GM18858 (cell line): ENCODE data around the gene PACRG.

Source experiments
- ATAC-seq: cut with Tn5 transposase; IDR thresholded peaks from one replicate; pipeline ENCODE4 v1.9.1; 2021; ENCODE audit not compliant: unreplicated experiment

PACRG gene

DNA sequence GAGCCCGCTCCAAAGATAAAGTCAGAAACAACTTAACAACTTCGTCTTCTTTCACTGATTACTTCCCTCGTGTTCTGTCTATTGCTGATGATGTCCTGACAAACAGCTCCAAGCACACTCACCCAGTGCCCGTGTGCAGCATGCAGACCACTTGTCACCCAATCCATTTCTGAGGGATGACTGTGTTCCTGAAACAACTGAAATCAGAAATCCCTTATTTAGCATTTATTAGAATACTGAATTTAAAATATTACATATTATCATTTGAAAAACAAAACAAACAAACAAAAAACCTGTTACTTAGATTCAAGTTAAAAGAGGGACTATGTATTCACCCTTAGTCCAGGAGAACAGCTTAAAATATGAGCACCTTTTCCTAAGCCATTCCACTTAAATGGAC is 463.0 kb downstream of the PACRG start:
- no peak for ATAC-seq

DNA sequence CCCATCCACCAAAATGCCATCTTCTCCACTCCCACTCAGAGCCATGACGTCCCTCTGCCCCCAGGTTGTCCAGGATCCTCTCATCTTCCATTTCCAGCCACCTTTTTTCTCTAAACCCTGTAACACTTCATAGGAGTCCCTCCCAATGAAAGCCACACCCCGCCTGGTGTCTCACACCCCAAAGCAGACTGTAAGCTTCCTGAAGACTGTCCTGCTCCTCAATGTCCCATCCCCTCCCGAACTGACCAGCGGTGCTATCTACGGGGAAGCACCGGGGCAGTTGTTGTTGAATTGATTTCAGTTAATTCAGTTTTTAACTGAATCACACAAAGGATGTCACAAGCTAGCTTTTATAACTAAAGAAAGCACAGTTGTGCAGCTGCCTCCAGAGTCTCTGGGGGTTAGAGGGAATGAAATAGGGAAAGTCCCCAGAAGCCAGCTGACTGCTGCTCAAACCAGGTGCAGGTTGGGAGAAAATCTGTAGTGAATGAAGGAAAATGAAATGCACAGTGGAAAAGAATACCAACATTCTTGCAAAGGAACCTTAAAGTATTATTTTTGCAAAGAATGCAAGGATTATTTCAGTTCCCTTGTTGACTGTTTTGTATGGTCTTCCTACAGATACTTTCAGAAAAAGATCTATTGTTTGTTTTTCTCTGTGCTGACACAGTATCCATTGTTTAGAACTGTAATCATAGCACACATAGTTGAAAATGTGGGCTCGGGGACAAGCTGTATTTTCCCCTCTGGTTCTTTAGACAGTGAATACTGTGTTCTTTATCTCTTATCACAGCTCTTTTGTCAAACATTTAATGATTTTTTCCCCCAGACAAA is 464.1 kb downstream of the PACRG start:
- no peak for ATAC-seq

DNA sequence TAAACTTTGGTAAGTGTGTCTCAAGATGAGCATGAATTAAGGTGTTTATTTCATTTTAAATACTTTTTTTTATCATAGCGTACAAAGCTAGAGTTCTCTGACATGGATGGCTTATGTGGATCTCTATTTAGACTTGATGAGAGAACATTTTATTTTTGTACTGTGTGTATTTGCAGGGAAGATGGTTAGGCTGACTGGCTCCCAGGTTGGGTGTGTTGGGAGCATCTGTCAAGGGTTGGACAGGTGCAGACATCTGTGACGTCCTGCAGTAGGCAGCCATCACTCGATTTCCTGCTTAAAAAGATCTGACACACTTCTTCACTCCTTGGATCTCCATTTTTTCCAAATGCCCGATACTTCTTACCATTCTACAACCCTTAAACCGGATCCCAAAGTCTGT is 464.8 kb downstream of the PACRG start:
- no peak for ATAC-seq

DNA sequence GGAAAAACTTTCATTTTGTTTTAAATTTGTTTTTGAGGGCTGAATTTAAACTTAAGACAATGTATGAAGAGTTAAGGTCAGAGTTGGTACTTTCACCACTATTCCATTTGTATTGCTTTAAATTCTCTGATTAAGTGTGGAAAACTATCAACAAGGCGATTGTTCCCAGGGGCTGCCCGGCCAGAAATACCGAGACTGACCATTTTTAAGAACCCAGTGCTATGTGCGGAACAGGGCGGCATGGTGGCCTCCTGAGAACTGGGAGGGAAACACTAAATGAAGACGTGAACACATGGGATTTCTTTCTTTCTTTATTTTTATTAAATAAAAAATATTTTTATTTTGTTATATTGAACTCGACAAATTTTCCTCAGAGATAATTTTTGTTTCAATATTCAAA is 465.6 kb downstream of the PACRG start:
- ATAC-seq: no peak

DNA sequence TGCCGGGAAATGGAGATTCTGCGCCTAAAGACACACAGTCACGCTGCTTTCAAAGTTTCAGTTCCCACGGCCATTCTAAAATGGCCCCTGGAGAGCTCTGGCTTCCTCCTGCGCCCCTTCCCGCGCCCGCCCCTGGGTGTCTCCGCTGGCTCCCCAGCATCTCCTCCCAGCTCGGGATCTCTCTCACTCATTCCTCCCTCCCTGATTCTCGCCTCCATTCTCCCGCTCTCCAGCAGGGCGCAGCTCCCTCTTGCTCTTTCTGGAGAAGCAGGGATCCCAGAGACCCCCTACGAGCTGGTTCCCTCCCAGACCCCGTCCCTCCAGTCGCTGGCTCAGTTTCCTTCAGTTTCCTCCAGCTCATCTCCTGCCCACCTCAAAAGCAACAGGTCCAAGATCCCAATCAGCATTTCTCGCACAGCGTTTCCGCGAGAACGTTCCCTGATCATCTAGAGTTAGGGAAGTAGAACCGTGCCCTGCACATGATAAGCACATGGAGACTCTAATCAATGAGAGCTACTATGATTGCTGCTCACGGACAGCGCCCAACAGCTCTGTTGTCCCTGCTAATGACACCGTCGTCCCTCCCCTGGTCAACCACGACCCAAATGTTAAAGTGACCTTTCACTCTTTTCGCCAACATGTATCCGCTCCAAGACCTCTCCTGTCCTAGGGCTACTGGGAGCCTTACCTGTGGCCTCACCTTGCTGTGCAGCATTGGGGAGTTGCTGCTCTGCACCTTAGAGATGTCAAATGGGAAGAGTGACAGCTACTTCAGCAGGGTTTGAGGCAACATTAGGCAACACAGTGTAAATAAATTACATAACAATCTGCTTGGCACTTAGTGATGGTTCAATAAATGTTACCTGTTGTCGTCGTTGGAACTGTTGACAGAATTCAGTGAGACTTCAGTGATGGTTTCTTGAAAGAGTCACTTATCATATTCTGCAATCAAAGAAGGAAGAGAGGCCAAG is 468.2 kb downstream of the PACRG start:
- no peak for ATAC-seq

DNA sequence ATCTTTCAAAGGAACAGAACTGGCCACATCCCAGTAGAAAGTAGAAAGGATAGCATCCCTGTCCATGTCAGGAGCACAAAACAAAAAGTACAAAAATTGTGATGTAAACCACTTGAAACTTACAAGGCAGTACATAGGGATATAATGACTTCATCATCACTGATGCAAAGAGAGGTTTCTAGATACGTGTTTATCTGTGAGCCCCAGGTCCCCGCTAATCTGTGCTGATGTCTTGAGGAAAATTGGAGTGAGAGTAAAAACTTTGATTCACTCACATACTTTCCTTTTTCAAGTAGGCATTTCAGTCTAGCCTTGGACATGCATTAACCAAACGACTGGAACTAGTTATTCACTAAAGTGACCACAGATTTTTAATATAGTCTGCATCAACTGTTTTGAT is 470.1 kb downstream of the PACRG start:
- ATAC-seq: no peak

DNA sequence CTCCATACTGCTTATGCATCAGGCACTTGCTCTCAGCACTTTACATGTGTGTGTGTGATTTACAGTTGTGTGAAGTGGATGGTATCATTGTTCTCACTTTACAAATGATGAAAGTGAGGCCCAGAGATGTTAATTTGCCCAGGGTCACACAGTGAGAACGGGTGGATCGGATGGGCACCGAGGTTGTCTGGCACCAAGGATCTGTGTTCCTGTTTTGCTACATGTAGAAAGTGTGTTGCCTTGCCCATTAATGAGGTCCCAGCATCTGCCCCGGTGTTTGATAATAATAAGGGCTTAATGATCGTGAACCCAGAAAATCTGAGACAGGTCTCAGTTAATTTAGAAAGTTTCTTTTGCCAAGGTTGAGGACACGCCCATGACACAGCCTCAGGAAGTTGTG is 470.6 kb downstream of the PACRG start:
- no peak for ATAC-seq

DNA sequence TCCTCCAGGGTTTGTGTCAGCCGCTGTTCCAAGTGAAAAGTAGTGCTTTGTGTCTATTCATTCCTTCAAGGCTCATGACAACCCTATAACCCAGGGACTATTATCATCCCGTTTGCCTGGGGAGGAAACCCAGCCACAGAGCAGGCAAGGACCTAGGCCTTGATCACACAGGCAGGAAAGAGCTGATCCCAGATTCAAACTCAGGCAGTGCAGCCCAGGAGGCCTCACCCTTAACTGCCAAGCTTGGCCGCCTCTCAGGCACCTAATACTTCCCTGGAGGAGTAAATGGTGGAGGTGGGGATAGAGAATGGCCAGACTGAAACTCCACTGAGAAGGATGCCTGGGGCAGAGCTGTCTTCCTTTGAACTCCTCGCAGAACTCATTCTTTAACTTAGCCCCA is 471.6 kb downstream of the PACRG start:
- no peak for ATAC-seq

DNA sequence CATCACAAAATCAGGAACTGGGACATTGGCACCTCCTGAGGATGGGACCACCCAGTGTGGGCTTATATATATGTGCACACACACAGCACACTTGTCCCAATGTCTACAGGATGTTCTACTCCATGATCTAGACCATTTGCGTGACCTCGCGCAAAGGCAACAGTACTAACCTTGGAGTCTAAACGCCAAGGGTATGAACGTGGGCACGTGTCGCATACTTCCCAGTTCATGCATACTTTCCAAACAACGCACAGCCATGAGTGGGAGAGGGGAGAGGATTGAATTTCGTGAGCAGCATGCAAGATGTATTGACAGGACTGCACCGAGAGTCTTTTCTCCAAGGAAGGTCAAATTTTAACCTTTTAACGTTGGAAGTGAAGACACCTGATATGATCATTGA is 472.5 kb downstream of the PACRG start:
- ATAC-seq: no peak

DNA sequence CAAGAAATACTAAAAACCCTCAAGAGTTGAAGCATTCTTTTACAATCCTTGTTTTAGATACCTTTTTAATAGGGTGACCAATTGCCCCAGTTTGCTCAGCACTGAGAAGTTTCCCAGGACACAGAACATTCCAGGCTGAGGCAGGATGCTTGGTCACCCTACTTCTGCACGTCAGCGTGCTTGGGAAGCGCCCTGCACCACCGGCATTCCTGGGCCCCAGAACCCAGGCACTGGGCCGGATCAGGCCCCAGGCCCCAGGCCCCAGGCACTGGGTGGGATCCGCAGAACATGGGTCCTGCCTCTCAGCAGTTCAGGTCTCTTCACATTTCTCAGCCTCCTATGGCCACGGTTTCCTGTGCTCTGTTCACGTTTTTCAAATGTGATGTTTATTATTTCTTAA is 472.9 kb downstream of the PACRG start:
- ATAC-seq: no peak

DNA sequence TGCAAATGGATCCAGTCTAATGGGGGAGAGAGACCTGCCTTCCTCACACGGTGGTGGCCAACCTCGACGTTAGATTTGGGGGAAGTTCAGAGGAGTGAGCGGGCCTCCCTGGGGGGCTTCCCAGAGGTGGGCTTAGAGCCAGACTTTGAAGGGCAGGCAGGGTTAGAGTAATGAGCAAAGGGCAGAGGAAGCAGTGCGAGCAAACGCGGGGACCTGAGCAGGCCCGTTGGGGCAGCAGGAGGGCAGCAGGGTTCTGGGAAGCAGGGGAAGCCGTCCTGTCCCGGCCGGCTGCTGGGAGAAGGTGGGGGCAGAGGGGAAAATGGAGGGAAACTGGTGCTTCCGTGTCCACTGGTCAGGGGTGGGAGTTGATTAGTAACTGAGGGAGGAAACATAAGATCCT is 474.1 kb downstream of the PACRG start:
- no peak for ATAC-seq

DNA sequence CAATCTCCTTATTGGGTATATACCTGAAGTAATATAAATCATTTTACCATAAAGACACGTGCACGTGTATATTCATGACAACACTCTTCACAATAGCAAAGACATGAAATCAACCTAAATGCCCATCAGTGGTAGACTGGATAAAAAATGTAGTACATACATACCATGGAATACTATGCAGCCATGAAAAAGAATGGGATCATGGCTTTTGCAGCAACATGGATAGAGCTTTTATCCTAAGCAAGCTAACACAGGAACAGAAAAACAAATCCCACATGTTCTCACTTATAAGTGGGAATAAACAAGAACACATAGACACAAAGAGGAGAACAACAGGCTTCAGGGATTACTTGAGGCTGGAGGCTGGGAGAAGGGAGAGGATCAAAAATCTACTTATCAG is 478.4 kb downstream of the PACRG start:
- ATAC-seq: no peak

DNA sequence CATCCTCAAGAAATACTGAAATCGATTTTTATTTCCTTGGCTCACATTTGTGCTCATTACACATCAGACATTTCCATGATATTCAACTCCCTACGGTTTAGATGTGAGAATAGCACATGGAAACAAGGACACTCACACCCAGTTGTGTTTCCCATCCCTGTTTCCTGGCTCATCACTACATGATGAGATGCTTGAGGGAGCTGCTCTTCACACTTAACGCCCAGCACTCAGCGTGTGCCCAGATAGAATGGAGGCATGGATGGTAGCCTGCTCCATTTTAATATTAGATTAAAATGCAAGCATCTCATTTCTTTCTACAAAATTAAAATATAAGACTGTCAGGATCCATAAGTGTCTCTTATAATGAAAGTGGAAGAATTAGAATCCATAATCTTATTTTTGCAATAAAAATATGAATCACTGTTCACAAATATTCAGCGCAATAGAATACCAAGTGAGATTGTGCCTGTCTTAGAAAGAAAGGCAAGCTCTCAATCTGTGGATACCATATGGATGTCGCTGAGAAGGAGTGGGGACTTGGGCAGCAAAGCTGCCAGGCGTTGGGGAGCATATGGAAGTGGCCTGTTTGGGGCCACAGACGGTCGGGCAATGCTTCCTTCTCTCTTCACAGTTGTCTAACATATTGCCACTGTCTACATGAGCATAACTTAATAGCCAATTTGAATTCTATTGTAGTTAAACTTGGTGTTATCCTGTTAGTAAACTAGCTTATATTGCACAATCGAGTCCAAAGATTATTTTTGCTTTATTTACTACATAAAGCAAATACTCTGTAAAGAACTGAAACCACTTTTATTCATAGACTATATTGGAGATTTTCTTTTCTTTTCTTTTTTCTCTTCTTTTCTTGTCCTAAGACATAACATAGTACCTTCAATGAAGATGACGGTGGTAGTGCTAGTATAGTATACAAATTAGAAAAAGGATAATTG is 479.9 kb downstream of the PACRG start:
- ATAC-seq: no peak

DNA sequence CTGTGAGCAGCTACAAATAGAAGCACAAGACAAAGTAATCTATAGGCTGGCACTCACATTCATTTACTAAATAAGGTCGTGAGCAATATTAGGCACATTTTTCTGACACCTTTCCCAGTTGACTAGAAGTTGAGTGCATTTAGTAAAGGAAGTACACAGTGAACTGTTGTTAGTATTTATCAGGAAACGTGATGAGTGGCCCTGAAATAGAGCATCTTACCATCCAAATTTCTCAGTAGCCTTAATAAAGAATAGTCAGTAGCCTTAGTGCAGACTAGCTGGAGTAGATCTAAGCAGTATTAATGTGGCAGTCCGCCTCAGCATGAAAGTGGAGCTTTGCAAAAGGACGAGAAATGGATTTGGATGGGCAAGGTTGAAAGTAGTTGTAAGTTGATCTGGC is 481.2 kb downstream of the PACRG start:
- ATAC-seq: no peak

DNA sequence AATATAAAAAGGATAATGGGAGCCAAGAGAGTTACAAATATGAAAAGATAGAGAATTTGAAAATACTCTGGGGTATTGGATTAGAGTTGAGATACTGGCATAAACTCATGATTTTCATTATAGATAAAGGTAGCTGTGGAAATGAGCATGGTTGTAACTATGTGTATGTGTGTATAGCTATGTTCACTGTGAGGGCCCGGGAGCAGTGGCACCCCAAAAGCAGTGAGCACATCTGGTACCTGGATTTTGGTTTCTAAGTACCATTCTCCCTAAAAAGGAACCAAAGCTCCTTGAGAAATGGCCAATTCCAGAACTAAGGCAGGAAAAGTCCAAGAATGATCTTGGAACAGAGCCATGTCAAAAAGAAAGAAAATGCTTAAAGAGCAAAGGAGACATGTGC is 484.3 kb downstream of the PACRG start:
- no peak for ATAC-seq

DNA sequence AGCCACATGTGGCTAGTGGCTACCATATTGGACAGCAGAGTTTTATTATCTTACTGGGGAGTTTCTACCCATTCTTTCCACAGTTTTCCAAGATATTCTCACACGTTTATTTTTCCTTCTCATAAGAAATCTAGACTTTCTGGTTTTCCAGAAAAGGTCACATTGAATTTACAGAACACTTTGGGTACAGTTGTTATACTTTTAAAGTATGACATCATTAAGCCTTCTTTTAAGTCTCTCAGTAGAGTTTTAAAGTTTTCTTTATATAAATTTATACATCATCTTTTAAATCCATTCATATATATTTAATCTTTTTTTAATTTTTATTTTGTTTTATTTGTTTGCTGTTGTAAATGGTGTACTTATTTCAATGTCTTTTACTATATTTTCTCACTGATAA is 486.5 kb downstream of the PACRG start:
- no peak for ATAC-seq

DNA sequence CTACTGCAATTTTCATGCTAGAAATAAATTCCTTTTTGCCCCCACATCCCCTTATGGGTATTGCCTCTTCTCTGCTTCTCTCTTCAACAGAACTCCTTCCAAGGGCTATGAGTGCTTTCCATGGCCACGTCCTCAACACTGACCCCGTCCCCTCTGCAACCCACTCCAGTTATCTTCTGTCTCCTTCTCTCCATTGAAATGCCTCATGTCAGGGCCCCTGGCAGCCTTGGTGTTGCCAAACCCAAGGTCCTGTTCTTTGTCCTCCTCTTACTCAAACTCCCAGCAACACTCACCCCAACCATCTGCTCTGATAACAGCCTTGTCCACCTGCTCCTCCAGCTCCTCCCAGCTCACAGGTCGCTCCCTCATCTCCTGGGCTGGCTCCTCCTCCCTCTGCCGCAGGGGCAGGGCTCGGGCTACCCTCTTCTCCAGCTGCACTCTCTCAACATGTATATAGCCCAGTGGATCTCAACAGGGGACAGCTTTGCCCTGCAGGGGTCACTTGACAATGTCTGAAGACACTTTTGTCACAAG is 490.7 kb downstream of the PACRG start:
- no peak for ATAC-seq

DNA sequence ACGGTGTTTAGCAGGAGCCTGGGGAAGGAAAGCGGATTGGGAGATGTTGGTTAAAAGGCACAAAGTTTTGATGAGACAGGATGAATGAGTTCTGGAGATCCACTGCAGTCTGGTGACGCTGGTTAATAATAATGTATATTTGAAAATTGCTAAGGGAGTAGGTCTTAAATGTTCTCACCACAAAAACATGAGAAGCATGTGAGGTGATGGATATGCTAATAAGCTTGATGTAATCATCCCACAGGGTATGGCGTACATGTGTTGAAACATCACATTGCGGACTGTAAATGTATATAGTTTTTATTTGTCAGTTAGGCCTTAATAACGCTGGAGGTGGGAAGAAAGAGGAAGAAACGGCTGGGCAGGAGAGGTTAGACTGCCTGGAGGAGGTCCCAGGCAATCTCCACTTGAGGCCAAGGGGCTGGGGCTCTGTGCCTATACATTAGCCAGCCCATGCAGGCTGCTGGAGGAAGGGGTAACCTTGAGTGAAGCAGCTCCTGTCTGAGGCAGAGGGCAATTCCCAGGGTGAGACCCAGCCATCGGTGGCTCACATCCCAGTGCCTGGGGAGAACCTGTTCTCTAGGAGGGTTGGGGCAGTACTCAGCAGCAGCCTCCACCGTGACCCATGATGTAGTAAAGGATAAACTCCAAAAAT is 498.5 kb downstream of the PACRG start:
- no peak for ATAC-seq

DNA sequence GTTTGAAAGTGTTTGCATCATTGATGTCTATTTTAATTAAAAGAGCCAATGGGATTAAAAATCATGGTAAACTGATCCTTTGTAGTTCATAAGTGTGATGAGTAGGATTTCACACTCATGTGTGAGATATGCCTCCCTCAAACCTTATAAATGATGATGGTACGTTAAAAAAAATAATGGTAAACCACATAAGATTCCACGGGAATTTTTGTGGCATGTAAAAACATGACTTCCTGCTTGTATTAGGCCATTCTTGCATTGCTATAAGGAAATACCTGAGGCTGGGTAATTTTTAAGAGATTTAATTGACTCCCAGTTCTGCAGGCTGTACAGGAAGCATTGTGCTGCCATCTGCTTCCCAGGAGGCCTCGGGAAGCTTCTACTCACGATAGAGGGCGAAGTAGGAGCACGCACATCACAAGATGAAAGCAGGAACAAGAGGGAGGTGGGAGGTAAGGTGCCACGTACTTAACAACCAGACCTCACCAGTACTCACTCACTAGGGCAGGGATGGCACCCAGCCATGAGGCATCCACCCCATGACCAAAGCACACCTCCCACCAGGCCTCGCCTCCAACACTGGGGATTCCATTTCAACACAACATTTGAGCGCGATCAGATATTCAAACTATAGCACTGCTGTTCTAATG is 499.2 kb downstream of the PACRG start:
- no peak for ATAC-seq

DNA sequence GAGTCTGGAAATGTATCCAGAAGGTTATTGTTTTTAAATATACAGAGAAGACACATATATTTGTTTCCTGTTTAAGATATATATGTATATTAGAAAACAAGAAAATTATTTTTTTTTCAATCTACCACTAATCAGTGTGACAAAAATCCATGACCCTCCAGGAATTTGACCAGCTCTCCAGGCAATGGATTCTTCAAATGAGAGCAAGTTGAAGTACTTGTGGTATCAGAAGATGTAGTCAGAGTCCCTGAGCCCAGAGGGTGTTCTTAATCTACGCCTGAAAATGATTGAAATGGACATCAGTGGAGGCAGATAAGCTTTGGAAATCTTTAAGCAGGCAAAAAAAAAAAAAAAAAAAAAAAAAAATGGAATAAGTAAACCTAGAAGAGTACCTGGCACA is 500.3 kb downstream of the PACRG start:
- no peak for ATAC-seq
